HG02623 (cell line): Measurements from ENCODE around the gene EVA1A.

Experiments used
- ATAC-seq: cut with Tn5 transposase; IDR thresholded peaks from one replicate; pipeline ENCODE4 v1.9.1; 2021; ENCODE audit warnings: moderate library complexity; ENCODE audit not compliant: unreplicated experiment

Gene EVA1A

GRCh38 chr2:75456111-75456510 lies 104.6 kb downstream of the EVA1A start:
- ATAC-seq: no peak

- ATAC-seq: no peak
Observed at GRCh38 chr2:75454241-75454620, 106.5 kb downstream of the EVA1A start.

- ATAC-seq: no peak
Observed at GRCh38 chr2:75453384-75454240, 107.1 kb downstream of the EVA1A start.

GRCh38 chr2:75450068-75450467 lies 110.7 kb downstream of the EVA1A start:
- no peak for ATAC-seq

- no peak for ATAC-seq
Observed at GRCh38 chr2:75447176-75447575, 113.6 kb downstream of the EVA1A start.
